HG02870 (cell line): ENCODE measurements around the gene WDR55.
"Not testable (repeated sequence)": the region's sequence is repeated elsewhere in the genome, so short reads cannot be mapped to it uniquely, and the experiment has no call there.

Experiments used
- ATAC-seq: cut with Tn5 transposase; IDR thresholded peaks from one replicate; pipeline ENCODE4 v1.9.1; 2021; ENCODE audit warnings: mild to moderate bottlenecking, moderate library complexity; ENCODE audit not compliant: unreplicated experiment

The WDR55 gene

GRCh38 chr5:140708787-140709186, 44.1 kb downstream of the WDR55 start:
- not testable (repeated sequence) for ATAC-seq

DNA sequence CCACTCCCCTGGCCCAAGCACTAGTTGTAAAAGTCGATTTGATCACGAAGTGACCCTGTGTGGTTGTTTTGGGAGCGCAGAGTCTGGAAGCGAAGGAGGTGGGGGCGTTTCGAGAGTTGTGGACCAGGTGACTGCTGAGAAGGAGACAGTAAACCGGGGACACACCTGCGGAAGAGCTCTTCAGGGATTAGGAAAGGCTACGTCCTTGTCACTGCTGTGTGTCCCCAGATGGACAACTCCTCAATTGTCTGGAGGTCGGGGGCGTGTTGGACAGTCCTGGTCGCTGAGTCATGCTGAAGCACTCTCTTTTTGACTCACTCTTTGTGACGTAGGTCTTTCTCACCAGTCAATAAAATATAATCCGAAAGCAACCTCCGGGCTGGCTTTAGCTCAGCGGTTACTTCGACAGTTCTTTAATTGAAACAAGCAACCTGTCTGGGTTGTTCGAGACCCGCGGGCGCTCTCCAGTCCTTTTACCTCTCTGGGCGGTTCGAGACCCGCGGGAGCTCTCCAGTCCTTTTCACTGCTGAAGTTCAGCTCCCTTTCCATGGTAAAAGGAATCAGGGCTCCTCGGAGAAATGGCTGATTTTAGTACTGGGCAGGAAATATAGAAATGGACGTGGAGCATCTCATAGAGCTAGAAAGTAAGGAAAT, 46.3 kb downstream of the WDR55 start:
- ATAC-seq = peak; percentile 91

DNA sequence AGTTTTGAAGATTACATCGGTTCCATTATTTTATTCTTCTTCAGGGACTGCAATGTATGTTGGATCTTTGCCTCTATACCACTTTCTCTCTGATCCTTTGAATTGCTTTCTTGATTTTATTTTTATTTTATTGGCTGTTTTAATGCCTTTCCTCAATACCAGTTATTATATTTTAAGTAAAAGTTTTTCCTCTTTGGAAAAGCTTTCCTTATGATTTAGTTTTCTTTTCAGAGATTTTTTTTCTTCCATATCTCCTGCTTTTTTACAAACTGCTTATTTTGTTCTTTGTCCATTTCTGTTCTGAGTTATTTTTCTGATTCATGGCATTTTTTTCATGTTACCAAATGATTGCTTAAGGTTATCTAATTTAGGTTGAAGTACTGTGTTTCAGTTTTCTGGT, 47.1 kb downstream of the WDR55 start:
- no peak for ATAC-seq

DNA sequence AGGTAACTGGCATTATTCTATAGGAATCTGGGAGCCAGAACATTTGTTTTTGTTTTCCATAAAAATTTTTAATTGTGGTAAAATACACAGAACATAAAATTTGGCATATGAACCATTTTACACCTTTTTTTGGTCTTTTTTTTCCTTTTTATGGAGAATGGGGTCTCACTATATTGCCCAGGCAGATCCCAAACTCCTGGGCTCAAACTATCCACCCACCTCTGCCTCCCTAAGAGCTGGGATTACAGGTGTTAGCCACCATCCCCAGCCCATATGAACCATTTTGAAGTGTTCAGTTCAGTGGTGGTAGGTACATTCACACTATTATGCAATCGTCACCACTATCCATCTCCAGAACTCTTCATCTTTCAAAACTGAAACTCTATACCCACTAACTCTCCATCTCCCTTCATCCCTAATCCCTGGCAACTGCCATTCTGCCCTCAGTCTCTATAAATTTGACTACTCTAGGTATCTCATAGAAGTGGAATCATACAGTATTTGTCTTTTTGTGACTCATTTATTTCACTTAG, 48.9 kb downstream of the WDR55 start:
- ATAC-seq = no peak

GRCh38 chr5:140716238-140716637, 51.5 kb downstream of the WDR55 start:
- not testable (repeated sequence) for ATAC-seq

DNA sequence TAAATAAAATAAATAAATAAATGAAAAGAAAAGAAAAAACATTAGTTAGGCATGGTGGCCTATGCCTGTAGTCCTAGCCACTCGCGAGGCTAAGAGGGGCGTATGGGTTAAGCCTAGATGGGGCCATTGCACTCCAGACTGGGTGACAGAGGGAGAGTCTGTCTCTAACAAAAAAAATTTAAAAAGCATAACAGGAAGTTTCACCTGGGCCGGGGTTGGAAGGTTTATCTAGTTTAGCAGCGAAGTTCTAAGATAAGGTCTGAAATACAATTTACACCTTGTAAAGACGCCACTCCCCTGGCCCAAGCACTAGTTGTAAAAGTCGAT, 53.5 kb downstream of the WDR55 start:
- no peak for ATAC-seq

- ATAC-seq = not testable (repeated sequence)
These were observed 56.0 kb downstream of the WDR55 start for GRCh38 chr5:140720738-140721137.

GRCh38 chr5:140721395-140721794, 56.7 kb downstream of the WDR55 start:
- ATAC-seq = not testable (repeated sequence)
